ENCODE results near the gene AGBL1.

The AGBL1 gene

DNA sequence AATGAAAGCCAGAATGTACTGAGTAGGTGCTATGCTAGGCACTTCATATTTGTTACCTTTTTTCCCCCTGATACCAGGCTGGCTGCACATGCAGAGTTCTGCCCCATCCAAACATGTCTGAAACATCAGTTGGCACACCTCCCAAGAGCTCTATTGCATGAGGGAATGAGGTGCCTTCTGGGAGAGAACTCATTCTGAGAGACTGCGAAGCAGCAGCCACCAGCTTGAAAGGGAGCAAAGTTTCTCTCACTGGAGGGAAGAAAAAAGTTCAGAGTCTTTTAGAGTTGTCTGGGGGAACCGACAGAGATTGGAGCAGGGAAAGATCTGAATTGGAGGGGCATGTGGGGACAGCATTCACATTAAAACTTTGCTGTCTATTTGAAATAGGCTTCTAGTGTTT lies 84.1 kb downstream of the AGBL1 start:
- DNase-seq (ENCODE audit: low spot score) = no peak

DNA sequence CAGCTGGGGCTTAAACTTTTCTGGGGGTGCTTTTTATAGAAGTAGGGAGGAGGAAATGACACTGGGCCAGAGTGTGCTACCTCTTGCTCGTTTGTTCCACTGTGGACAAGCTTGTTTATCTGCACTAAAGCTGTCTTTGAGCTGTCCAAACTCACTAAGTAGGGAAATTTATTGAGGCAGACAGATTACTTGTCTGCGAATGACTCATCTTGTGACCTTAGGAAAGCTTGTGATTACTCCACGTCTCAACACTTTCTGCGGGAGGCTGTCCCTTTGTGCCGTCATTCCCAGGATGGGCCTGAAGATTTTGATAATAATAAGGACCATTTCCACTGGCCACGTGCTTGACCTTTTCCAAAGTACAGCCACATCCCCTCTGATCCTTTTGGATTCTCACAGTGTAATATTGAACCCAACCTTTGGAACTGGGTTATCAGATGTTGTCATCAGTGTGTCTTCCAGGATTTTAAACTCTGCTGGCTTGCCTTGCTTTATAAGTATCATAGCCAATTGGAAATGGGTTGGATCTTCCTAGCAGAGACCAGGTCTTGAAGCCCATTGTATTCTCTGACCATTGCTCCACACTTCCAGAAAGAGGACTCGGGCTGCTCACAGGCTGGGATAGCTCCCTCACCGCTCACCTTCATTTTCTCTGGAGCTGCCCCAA lies 84.7 kb downstream of the AGBL1 start:
- no peak for DNase-seq (ENCODE audit: low spot score)

- no peak for DNase-seq (ENCODE audit: low spot score)
These were observed 85.9 kb downstream of the AGBL1 start for GRCh38 chr15:86165265-86166211.

DNA sequence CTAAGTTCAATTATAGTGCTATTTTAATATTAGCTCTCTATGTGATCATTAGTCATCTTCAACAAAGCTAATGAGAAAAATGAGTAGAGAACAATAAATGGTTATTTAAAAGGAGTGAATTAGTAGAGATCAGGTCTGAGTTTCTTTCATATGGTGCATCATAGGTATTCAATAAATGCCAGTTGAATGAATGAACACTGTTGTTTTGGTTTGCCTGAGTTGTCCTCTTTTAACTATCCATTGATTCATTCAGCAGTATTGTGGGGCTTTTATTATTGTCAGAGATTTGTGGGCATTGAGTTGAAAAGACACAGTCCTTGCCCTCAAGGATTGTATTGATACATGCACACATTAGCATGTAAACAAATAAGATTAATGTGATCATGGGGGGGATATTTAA lies 88.2 kb downstream of the AGBL1 start:
- DNase-seq (ENCODE audit: low spot score) = no peak

- DNase-seq (ENCODE audit: low spot score) = no peak
These were observed 99.2 kb downstream of the AGBL1 start for GRCh38 chr15:86178845-86179244.

GRCh38 chr15:86183596-86184491 lies 104.2 kb downstream of the AGBL1 start:
- no peak for DNase-seq (ENCODE audit: low spot score)

DNA sequence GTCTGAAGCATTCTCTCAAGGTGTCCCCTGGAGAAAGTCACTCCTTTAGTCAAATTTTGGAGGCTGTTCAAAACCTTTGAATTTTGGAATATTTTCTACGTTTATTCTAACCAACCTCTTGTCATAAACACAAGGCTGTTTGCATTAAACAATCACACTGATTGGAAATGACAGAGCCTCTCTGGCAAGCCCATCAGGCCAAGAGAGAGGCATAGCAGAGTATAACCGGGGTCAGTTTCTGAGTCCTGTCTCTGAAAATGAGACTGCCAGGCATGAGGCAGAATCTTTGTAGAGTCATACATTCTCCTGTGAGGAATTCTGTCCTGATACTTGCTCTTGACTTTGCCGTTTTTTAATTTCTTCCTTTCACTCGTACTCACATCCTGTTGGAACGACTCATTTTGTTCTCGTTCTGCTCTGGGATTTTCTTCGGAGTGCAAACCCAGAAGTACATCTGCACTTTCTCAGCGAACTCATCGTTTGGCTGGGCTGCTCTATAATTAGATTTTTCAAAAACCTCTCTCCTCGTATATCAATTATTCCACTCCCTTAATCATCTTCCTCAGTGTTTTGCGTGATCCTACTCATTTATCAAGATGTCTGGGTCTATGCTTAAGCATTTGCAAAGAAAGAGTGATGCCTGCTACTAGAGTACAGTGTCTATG lies 114.2 kb downstream of the AGBL1 start:
- DNase-seq (ENCODE audit: low spot score) = no peak

- DNase-seq (ENCODE audit: low spot score) = no peak
These were observed 118.1 kb downstream of the AGBL1 start for GRCh38 chr15:86197770-86198169.

DNA sequence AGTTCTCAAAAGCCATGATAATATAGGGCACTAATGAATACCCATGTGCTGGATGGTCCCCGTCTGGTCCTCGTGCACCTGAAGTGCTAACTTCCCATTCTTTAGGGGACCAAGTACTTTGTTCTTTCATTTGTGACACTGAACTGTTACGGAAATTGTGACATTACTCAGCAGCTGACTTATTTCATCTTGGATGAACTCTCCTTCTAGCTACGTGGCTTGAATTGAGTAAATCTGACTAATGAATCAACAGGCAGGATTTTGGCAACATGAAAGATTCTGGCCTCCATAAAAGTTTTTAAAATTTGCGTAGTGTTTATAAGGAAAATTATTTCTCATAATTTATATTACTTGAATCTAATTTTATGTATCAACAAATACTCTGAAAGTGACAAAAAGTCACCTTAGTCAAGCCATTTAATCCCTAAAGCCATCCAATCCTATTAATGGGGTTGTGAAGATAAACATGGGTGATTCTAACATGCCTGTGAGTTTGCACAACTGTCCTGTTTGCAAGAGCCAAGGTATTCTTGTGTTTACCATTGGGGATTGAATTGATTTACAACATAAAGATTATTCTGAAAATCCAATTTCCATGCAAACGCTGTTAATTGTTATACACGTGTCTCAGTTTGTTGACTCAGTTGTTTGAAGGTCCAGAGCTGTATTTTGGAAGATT lies 119.9 kb downstream of the AGBL1 start:
- DNase-seq (ENCODE audit: low spot score) = no peak

GRCh38 chr15:86201313-86202008 lies 121.8 kb downstream of the AGBL1 start:
- no peak for DNase-seq (ENCODE audit: low spot score)

GRCh38 chr15:86203462-86203861 lies 123.8 kb downstream of the AGBL1 start:
- DNase-seq (ENCODE audit: low spot score) = no peak

DNA sequence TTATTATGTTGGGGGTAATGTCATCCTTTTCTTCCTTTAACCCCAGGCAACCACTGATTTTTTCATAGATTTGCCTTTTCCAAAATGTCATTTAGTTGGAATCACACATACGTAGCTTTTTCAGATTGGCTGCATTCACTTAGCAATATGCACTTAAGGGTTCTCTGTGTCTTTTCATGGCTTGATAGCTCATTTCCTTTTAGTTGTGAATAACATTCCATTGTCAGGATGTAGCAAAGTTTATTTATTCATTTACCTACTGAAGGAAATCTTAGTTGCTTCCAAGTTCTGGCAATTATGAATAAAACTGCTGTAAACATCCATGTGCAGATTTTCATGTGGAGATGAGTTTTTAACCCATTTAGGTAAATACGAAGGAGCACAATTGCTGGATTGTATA lies 125.4 kb downstream of the AGBL1 start:
- DNase-seq (ENCODE audit: low spot score) = no peak

DNA sequence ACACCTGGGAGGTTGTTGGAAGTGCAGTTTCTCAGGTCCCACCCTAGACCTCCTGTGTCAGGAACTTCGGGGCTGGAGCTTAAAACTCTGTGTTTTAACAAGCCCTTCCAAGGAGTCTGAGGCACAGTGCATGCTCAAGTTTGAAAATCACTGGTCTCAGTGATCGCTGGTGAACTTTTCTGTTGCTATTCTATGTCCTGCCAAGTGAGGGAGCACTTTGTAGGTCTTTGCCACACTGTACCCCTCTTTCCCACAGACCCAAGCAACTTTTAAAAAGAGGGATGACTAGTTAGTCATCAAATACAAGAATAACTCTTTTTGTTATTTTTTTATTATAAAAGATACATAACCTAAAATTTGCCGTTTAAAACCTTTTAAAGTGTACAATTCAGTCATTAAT lies 133.7 kb downstream of the AGBL1 start:
- DNase-seq (ENCODE audit: low spot score) = no peak

DNA sequence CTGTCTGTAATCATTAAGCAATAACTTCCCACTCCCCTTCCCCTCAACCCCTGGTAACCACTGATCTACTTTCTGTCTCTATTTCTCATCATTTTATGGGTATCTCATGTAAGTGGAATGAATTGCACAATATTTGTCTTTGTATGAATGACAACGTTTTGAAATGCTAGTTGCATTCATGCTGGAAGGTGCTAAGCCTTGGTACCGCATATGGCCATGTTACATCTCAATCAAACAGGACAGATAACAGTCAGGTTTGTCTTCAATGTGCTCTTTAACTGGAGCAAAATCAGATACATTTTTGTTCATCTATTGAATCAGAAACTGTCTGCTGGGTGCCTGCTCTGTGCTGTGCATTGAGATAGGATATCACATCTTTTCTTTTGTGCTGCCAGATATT lies 134.2 kb downstream of the AGBL1 start:
- DNase-seq (ENCODE audit: low spot score) = no peak

- no peak for DNase-seq (ENCODE audit: low spot score)
These were observed 141.4 kb downstream of the AGBL1 start for GRCh38 chr15:86221119-86221518.

DNA sequence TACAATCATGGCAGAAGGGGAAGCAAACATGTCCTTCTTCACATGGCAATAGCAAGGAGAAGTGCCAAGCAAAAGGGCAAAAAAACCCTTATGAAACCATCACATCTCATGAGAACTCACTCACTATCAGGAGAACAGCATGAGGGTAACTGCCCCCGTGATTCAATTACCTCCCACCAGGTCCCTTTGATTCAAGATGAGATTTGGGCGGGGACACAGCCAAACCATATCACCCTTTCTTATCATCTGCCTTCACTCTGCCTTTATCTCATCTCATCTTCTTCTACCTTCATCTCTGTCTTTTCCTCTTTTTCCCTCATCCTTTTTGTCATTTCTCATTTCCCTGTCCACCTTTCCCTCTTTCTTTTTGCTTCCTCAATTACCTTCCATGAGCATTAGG lies 149.6 kb downstream of the AGBL1 start:
- no peak for DNase-seq (ENCODE audit: low spot score)

- DNase-seq (ENCODE audit: low spot score) = no peak
These were observed 150.3 kb downstream of the AGBL1 start for GRCh38 chr15:86229936-86230335.

DNA sequence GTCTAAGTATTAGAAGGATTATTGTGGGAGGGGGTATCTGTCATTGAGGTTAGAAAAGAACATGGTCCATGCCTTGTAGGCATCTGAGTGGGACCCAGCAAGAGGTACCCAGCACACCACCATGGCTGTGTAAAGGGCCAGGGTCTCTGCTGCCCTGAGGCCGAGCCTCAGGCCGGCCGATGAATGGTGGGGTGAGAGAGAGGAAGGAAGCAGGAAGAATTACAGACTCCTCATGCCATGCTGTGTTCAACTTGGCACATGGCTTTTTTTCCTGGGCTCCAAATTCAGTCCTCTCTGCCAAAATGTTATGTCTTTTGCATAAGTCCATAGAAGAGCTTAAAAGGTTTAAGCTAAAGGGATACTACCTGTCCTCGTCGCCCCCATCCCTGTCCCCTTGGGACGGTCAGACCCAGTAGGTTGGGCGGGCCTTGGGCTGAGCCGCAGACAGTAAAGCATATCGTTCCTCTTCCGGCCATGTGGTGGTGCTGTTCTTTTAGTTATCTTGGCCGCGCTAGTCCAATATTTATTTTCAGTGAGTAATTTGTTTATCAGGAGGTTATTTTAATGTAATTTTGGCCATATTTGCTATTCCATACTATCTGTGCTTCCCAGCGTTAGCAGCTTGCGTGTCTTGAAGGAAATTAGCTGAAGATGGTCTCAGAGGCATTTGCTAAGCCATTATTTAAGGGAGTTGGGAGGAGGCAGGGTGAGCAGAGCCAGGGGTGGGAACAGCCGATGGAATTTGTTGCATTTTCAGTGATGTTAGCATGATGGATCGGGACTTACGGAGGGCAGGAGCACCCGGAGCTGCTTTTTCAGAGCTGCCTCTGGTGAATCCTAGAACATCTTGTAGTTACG lies 152.4 kb downstream of the AGBL1 start:
- DNase-seq (ENCODE audit: low spot score) = no peak

DNA sequence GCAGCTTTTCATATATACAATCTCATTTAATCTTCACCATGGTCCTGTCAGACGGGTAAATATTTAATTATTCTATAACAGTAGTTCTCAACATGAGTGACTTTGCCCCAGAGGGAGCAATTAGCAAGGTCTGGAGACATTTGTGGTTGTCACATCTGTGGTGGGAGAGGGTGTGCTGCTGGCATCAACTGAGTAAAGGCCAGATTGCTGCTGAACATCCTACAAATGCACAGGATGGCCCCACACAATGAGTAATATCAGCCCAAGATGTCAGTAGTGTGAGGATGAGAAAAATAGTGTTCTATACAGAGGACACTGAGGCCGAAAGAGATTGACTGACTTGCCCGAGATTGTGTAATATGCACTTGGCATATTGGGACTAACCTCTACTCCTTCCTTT lies 156.0 kb downstream of the AGBL1 start:
- DNase-seq (ENCODE audit: low spot score) = no peak

Data from left forelimb (tissue), 1 donor.